Glomerular visceral epithelial cell (primary cell): ENCODE results near the gene LRRC17.

Experiments
- DNase-seq: peaks from one replicate; pipeline ENCODE4 v3.0.0-alpha.2; 2016; ENCODE audit errors: extremely low spot score

LRRC17 gene

GRCh38 chr7:102988631-102989560, 76.1 kb downstream of the LRRC17 start:
- no peak for DNase-seq

GRCh38 chr7:102990642-102991041, 77.8 kb downstream of the LRRC17 start:
- DNase-seq = no peak

GRCh38 chr7:102991077-102991539, 78.3 kb downstream of the LRRC17 start:
- DNase-seq = no peak

GRCh38 chr7:102991540-102992214, 78.9 kb downstream of the LRRC17 start:
- peak; percentile 81 for DNase-seq

- DNase-seq = no peak
These were observed 79.7 kb downstream of the LRRC17 start for GRCh38 chr7:102992509-102992937.

- peak; percentile 71 for DNase-seq
These were observed 80.3 kb downstream of the LRRC17 start for GRCh38 chr7:102992938-102993717.

- no peak for DNase-seq
These were observed 80.9 kb downstream of the LRRC17 start for GRCh38 chr7:102993718-102994029.

GRCh38 chr7:102994567-102994966, 81.8 kb downstream of the LRRC17 start:
- no peak for DNase-seq
